Renal cortex interstitium (tissue), 11 donors: ENCODE data around the gene YTHDC2. TPM values are rescaled to one million over a fixed set of nuclear protein-coding genes. Genes with fewer than 3 reads are reported as not detected.
"Not testable (repeated sequence)": the region's sequence is repeated elsewhere in the genome, so short reads cannot be mapped to it uniquely, and the experiment has no call there.

ENCODE experiments used
- DNase-seq, 11 donors: peaks; one replicate each; pipeline ENCODE4 v3.0.0-alpha.2; 2013; ENCODE audit warnings: low read depth in 9 of 11, low spot score in 4 of 11; ENCODE audit errors: extremely low read depth in 1 of 11
- polyA plus RNA-seq, 3 donors: library from polyadenylated mRNA; unstranded; fragments of 120-200 nt; gene quantifications; one replicate each; pipeline ENCODE4 v1.2.1, GENCODE V29; 2013; ENCODE audit not compliant: insufficient read length in 3 of 3

The YTHDC2 gene
- polyA plus RNA-seq, 3 donors = 28.0 to 42.3 (median 33.0) TPM

DNA sequence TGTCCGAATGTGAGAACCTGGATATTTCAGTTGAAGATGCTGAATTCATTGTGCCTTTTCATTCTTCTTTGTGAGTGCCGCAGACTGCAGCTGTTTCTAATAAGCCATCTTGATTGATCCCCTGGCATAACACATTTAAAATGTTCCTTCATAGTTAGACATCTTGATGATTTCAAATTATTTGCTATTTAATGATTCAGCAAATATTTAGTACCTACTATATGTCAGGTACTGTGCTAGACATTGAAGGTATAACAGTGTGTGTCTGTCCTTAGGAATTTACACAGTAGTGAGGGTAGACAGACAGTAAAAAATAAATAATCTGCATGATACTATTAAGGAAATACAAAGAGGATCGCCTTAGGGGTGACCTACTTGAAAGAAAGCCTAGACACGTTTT is 61.6 kb downstream of the YTHDC2 start:
- DNase-seq = no peak

DNA sequence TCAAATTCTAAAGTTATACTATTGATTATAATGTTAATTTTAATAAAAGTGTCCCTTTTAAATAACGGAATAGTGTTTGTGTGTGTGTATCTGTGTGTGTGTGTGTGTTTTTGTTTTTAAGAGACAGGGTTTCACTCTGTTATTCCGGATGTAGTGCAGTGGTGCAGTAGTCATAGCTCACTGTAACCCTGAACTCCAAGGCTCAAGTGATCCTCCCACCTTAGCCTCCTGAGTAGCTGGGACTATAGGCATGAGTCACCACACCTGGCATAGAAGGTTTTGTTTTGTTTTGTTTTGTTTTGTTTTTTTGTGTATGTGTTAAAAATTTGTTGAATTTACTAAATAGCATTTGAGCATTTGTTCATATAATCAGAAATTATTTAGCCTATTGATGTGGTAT is 64.6 kb downstream of the YTHDC2 start:
- DNase-seq = no peak

DNA sequence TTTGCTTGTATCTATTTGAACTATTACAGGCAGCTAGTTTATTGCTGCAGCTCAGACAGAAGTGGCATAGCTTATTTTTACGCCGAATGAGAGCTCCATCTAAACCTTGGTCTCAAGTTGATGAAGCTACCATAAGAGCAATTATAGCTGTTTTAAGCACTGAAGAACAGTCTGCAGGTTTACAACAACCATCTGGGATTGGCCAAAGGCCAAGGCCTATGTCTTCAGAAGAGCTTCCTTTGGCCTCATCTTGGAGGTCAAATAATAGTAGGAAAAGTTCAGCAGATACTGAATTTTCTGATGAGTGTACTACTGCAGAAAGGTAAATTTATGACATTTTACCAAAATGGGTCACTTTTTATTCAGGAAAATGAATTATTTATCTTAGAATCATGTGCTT is 67.9 kb downstream of the YTHDC2 start:
- no peak for DNase-seq

DNA sequence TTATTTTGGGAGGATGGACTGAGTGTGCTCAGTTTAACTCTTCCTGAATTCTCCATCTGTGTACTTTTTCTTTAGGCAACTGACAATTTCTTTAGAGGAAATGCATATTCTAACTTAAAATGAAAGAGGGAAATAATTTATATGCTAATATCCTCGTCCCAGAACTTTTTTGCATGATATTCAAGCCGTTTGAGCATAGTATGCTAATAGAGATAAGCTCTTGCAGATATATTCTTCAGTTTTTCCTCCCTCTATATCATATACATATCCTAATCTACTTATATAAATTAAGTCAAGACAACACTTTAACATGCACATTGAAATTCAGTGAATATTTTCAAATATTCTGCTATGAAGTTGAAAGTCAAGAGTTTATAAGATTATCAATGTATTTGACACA is 84.7 kb downstream of the YTHDC2 start:
- DNase-seq = no peak

DNA sequence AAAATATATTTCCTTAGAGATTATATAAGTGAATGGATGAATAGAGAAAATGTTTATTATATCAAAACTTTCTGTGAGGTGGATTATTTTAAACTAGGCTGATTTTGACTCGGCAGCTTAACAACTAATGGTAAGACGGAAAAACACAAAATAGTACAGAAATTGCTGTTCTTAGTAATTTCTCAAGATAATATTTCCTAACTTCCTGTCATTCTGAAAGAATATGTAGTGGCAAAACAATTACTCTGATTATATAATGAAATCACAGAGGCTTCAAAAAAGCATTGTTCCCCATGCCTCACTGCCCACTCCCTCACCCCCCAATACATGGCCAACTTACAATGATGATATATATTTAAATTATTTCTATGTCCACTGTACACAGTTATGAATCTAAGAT is 85.4 kb downstream of the YTHDC2 start:
- DNase-seq = no peak

DNA sequence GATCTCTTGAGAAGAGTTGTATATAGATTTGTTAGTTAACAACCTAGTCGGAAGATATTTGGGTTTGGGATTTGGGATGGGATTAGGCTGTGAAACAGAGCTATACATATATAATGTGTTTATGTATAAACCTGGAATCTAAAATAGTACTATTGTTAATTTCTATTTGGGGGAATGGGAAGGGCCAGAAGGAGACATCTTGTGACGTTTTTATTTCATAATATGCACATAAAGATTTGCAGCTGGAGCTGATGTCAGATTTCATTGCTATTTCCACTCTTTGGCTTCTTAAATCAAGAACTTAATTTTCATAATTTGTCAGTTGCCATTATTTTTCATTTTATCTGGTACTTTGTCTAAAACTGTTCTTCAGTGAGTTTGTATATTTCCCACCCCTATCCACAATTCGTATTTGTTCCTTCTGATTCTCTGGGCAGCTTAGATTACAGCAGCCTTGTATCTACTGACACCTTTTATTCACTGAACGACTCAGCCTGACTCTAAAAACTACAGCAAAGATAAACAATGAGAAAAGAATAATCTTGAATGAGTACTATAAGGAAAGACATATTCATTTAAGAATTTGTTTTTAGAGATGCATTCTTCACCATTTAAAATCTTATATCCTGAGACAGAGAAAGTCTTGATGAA is 86.9 kb downstream of the YTHDC2 start:
- no peak for DNase-seq

DNA sequence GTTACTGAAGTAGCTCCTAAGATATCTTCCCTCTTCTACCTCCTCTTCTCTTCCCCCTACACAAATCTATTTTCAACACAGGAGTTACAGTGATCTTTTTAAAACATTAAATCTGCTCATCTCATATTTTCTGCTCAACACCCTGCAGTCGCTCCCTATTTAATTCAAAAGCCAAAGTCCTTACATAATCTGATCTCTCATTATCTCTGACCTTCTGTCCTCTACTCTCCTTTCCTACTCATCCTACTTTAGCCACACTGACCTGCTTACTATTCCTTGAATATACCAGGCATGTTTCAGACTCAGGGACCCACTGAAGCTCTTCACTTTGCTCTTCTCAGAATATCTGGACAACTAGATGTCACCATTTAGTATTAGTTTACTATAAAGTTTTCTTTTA is 87.9 kb downstream of the YTHDC2 start:
- DNase-seq = no peak

DNA sequence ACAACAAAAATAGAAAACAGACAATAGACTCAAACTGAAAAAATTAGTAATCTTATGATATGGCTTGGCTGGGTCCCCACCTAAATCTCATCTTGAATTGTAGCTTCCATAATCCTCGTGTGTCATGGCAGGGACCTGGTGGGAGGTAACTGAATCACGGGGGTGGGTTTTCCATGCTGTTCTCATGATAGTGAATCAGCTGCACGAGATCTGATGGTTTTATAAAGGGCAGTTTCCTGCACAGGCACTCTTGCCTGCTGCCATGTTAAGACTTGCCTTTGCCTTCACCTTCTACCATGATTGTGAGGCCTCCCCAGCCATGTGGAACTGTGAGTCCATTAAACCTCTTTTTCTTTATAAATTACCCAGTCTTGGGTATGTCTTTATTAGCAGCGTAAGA is 89.8 kb downstream of the YTHDC2 start:
- DNase-seq = not testable (repeated sequence)

DNA sequence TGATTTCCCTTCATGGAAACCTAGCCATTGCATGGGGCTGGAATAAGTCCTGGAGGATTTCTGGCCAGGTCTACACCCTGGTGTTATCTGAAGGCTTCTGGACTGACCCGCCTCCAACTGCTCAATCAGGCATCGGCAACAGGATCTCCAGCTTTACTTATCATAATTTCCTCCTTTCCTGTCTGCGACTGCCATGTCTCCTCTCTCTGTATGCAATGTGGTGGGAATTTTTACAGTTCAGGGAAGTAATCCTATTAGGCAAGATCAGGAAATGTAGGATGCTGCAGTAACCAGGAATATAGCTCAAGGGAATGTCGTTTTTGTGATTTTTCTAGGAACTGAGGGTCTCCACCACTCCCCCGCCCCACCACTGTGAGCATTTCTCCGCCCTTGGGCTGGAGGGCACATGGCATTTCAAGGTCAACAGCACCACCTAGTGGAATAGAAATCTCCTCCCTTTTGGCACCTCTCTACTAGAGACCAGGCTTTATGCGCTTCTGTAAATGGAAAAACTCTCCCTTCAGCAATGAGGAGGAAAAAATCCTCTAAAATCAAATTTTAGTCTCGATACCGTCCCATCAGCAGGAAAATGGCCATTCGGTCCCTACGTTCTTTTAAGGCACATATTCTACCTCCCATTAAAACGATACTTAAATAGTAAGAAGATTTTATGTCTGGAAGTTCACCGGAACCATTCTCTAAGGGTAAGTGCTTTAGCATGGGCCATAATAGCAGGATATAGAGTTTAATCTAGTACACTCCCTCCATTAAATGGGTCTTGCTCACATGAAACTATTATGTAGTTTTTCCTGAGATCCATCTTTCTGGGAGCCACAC is 93.0 kb downstream of the YTHDC2 start:
- peak in 9 of 11 donors; percentile 15 to 42 (median 33) for DNase-seq

DNA sequence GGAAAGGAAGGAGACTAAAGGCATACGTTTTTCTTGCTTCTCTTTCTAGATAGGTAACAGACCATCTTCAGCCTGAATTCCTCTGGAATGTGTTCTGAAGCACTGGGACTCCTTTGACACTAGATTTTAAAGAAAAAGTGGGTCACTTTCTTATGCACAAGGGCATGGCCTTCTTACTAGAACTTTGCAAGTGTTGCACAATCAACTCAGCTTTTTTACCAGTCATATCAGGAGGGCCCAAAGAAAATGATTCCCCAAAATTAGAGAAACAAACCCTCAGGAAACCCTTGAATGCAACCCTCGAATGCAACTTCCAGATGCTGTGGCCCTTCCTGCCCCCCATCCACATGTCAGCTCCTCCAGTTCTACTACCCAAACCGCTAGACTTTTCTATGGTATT is 93.9 kb downstream of the YTHDC2 start:
- DNase-seq = no peak

DNA sequence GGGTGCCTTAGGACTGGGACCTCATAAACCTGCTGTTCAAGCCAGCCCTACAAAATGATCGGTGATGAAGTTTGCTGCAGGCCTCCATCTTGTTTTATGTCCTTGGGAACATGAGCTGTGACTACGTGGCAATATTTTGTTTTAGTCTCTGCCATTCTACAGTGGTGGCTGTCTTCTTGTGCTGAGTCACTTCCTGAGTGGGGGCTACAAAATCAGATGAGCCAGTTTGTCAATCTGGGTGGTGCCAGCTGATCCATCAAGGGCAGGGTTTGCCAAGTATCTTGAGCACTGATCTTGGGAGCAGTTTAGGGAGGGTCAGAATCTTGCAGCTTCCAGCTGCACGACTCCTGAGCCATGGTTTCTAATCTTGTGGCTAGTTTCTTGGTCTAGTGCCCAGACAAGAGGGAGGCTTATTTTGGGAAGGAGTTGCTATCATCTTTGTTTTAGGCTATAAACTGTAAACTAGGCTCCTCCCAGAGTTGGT is 94.7 kb downstream of the YTHDC2 start:
- no peak for DNase-seq

DNA sequence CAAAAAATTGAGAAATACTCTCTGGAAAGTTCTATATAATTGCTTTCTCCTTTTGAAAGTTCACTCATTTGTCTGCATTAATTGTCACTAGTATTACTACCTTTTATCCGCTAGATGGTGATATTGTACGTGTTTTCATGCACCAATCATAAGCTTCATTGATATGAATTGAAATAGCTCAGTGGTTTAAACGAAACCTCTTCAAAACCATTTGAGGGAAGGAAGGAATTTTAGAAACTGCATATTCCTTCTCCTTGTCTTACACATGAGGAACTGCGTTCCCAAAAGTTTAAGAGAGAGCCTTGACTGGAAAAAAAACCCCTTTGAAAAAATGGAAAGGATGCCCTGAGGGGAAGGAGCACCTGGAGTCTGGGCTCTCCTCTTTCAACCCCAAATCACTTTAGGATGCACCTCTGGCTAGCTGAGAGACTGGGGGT is 98.6 kb downstream of the YTHDC2 start:
- peak in 5 of 11 donors; percentile 6 to 21 (median 14) for DNase-seq

DNA sequence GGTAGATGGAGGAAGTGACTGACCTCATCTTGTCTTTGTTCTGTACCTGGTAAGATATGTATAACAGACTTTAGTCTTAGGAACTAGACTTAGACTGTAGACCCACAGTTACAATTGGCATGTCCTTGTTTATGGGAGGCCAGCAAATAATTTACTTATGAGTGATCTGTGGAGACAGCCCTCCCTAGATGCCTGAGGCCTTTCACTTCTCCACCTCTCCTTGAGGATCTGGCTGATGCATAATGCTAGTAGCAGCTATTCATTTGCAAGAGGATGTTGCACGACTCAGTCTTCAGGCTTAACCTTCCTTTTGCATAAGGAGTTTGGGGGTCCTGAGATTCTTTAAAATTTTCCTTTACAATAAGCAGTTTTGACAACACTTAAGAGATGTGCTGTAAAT is 100.7 kb downstream of the YTHDC2 start:
- no peak for DNase-seq

DNA sequence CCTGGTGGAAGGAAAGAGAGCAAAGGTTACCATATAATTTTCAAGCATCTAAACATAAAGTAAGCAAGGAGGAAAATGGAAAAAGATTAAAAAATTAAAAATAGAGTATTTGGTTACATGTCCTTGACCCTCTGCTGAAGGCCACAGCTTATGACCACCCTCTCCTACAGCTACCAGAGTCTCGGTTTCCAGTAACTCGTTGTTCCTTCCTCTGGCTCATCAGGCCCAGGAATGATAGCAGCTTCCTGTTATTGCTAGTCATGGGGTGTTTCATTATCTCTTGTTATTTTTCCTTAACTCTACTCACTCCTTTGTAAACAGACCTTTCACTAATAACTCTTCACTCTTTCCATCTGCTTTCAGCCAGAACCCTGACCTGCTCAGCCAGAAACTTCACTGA is 102.2 kb downstream of the YTHDC2 start:
- no peak for DNase-seq

DNA sequence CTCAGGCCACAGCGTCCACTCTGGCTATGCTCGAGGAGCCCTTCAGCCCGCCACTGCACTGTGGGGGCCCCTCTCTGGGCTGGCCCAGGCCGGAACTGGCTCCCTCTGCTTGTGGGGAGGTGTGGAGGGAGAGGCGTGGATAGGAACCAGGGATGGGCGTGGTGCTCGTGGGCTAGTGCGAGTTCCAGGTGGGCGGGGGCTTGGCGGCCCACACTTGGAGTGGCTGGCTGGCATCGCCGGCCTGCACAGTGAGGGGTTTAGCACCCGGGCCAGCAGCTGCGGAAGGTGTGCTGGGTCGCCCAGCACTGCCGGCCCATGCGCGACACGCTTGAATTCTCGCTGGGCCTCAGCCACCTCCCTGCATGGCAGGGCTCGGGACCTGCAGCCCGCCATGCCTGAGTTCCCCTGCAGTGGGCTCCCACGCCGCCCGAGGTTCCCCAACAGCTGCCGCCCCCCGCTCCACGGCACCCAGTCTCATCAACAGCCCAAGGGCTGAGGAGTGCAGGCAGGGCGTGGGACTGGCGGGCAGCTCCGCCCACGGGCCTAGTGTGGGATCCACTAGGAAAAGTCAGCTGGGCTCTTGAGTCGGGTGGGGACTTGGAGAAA is 103.8 kb downstream of the YTHDC2 start:
- DNase-seq = no peak

DNA sequence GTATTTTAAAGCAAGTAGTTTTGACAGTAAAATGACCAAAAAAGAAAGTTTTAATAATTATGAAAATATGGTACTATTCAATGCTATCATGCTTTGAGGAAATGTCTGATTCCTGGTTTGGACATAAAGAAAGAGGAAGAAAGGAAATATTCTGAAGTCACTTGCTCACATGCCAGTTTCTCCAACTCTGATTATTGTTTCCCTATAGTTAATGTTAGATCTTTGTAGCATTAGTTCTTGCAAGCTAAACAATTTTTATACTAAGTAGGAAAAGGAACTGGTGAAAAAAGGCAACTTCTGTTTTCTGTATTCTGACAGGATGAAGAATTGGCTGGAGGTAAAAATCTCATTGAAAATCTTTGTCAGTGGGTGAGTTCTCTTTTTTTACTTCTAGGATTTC is 119.5 kb downstream of the YTHDC2 start:
- DNase-seq = no peak

DNA sequence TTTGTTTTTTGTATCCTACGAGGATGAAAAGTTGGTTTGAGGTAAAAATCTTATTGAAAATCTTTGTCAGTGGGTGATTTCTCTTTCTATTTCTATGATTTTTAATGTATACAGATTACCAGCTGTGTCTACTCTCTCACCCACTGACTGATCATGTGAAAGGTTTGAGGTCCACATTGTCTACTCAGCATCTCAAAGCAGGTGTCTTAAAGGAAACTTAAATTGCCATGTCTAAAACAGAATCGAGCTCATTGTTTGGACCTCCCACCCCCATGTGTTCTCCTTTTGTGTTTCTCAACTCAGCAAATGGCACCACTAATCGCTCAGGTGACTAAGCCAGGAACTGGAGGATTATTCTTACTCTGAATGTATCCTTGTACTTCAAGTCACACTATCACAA is 121.5 kb downstream of the YTHDC2 start:
- DNase-seq = no peak

DNA sequence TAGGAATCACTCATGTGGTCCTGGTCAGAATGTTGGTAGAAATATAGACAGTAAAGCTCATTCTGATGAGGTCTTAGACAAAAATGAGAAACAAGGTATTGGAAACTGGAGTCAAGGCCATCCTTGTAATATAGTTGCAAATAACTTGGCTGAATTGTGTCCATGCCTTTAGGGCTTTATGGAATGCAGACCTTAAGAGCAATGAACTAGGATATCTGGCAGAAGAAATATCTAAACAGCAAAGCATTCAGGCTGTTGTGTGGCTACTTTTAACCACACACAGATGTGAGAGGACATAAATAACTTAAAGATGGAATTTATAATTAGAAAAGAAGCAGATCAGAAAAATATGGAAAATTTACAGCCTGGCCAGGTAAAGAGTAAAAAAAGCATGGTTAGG is 128.2 kb downstream of the YTHDC2 start:
- DNase-seq = no peak
